Measurements from ENCODE around the gene OR8U1. TPM values are rescaled to one million over a fixed set of nuclear protein-coding genes. Genes with fewer than 3 reads are reported as not detected.

Gene OR8U1
- total and polyA plus RNA-seq, 5 experiments from 2014 or later, result not detected

Other genes starting within 250 kb of the OR8U1 start
- gene OR8J3, start 235.4 kb upstream of the OR8U1 start, total RNA-seq, result not detected
- not detected for gene OR8J3, start 235.4 kb upstream of the OR8U1 start, polyA plus RNA-seq
- not detected for gene OR8K5, start 215.3 kb upstream of the OR8U1 start, total RNA-seq
- gene OR8K5, start 215.3 kb upstream of the OR8U1 start, polyA plus RNA-seq, result not detected
- not detected for gene OR5J2, start 199.0 kb upstream of the OR8U1 start, total RNA-seq
- gene OR5J2, start 199.0 kb upstream of the OR8U1 start, polyA plus RNA-seq, result not detected
- not detected for gene OR5T2, start 141.4 kb upstream of the OR8U1 start, total RNA-seq
- gene OR5T2, start 141.4 kb upstream of the OR8U1 start, polyA plus RNA-seq, result not detected
- not detected for gene OR5T3, start 123.4 kb upstream of the OR8U1 start, total RNA-seq
- gene OR5T3, start 123.4 kb upstream of the OR8U1 start, polyA plus RNA-seq, result not detected
- gene OR5T1, start 101.5 kb upstream of the OR8U1 start, total RNA-seq, result not detected
- not detected for gene OR5T1, start 101.5 kb upstream of the OR8U1 start, polyA plus RNA-seq
- gene OR8H1, start 83.4 kb upstream of the OR8U1 start, total RNA-seq, result not detected
- not detected for gene OR8H1, start 83.4 kb upstream of the OR8U1 start, polyA plus RNA-seq
- gene OR8K3, start 60.5 kb upstream of the OR8U1 start, total RNA-seq, result not detected
- gene OR8K3, start 60.5 kb upstream of the OR8U1 start, polyA plus RNA-seq, result not detected
- not detected for gene OR8K1, start 29.6 kb upstream of the OR8U1 start, total RNA-seq
- not detected for gene OR8K1, start 29.6 kb upstream of the OR8U1 start, polyA plus RNA-seq
- not detected for gene OR8J1, start 21.3 kb upstream of the OR8U1 start, total RNA-seq
- gene OR8J1, start 21.3 kb upstream of the OR8U1 start, polyA plus RNA-seq, result not detected
- not detected for gene OR5AL1, start 37.1 kb downstream of the OR8U1 start, total RNA-seq
- gene OR5AL1, start 37.1 kb downstream of the OR8U1 start, polyA plus RNA-seq, result not detected
- not detected for gene OR5M3, start 97.7 kb downstream of the OR8U1 start, total RNA-seq
- gene OR5M3, start 97.7 kb downstream of the OR8U1 start, polyA plus RNA-seq, result not detected
- not detected for gene OR5M8, start 115.7 kb downstream of the OR8U1 start, total RNA-seq
- not detected for gene OR5M8, start 115.7 kb downstream of the OR8U1 start, polyA plus RNA-seq
- not detected for gene OR5M11, start 167.6 kb downstream of the OR8U1 start, total RNA-seq
- not detected for gene OR5M11, start 167.6 kb downstream of the OR8U1 start, polyA plus RNA-seq
- gene OR5M10, start 202.1 kb downstream of the OR8U1 start, total RNA-seq, result not detected
- not detected for gene OR5M10, start 202.1 kb downstream of the OR8U1 start, polyA plus RNA-seq
- not detected for gene OR5M1, start 239.2 kb downstream of the OR8U1 start, total RNA-seq
- gene OR5M1, start 239.2 kb downstream of the OR8U1 start, polyA plus RNA-seq, result not detected